ENCODE measurements around the gene SERPINA9.

SERPINA9 gene, protein sequence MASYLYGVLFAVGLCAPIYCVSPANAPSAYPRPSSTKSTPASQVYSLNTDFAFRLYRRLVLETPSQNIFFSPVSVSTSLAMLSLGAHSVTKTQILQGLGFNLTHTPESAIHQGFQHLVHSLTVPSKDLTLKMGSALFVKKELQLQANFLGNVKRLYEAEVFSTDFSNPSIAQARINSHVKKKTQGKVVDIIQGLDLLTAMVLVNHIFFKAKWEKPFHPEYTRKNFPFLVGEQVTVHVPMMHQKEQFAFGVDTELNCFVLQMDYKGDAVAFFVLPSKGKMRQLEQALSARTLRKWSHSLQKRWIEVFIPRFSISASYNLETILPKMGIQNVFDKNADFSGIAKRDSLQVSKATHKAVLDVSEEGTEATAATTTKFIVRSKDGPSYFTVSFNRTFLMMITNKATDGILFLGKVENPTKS

DNA sequence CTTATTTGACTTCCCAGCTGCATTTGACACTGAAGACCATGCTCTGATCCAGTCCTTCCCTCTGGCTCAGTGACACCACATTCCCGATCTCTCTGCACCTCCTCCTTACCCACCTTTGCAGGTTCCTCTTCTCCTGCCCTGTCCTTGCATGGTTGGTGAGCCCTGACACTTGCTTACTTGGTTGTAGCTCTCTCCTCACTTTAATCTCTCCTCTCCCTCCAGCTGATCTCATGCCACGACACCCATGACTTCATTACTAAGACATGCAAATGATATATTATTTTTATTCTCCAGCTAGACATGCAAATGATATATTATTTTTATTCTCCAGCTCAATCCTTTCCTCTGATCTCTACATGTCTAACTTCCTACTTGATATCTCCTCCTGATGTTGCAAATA lies at the start of gene SERPINA9:
TSS of gene SERPINA9 (minus strand) at position 175 of the 400 bp plus-strand sequence. CDS start 6,357 bp downstream, outside the sequence.
- Histone ChIP-seq H3K4me3 (ENCODE audit: low read depth, low read length) (no peak within 1 kb of the TSS), H3K27me3 (ENCODE audit: insufficient read depth, low read length) (peaks cover 32% of the 10 kb centered on the region), H3K79me2 (ENCODE audit: control insufficient read depth, insufficient read depth, low read length, unreplicated experiment) (no peaks in the 10 kb centered on the region), H2AFZ (ENCODE audit: low read length, unreplicated experiment) (no peak within 1 kb of the TSS), H3K36me3 (ENCODE audit: insufficient read depth, low read length) (peaks cover 3% of the 10 kb centered on the region; the same call in 1 of the 2 replicates), H3K27ac (ENCODE audit: low read depth, low read length) (no peak within 1 kb of the TSS), H3K4me1 (ENCODE audit: control insufficient read depth, insufficient read depth, low read length, unreplicated experiment) (peaks cover 7% of the 10 kb centered on the region)

DNA sequence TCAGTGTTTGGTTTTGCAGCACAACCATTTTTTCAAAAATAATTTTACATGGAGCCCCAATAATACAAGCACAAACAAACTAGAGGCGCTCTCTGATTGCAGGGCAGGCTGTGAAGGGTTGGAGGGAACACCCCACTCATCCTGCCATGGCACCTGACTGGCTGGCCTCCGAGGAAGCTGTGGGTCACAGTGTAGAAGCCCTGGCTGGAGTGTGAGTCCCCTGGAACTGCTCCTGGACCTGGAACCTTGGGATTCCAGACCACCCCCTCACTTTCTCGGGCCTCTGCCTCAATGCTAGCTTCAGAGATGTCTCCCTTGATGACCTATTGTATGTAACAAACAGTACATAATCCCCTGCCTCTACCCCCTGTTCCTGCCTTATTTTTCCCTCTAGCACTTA lies 48.1 kb upstream of the SERPINA9 start:
- Histone ChIP-seq H3K27ac (ENCODE audit: low read depth, low read length) (no peak overlapping the region), H3K79me2 (ENCODE audit: control insufficient read depth, insufficient read depth, low read length, unreplicated experiment) (no peaks in the 10 kb centered on the region), H3K4me1 (ENCODE audit: control insufficient read depth, insufficient read depth, low read length, unreplicated experiment) (no peaks in the 10 kb centered on the region), H3K36me3 (ENCODE audit: insufficient read depth, low read length) (no peaks in the 10 kb centered on the region), H3K27me3 (ENCODE audit: insufficient read depth, low read length) (peaks cover 70% of the 10 kb centered on the region), H3K4me3 (ENCODE audit: low read depth, low read length) (no peak overlapping the region), H2AFZ (ENCODE audit: low read length, unreplicated experiment) (no peak overlapping the region)

DNA sequence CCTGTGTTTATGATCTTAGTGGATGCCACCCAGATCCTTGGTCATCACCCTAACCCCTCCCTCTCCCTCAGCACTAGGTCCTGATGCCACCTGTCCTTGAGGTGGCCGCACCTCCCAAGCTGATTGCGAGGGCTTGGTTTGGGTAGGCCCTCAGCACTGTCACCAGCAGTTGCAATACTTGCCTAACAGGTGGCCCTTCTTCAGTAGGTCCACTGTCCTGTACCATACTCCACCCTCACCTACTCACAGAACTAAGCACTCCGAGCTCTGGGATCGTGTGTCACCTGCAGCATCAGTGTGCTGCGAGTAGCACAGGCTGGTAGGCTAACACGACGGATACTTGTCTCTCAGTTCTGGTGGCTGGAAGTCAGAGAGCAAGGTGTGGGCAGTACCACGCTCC lies 47.3 kb upstream of the SERPINA9 start:
- Histone ChIP-seq H3K4me1 (ENCODE audit: control insufficient read depth, insufficient read depth, low read length, unreplicated experiment) (no peaks in the 10 kb centered on the region), H3K27ac (ENCODE audit: low read depth, low read length) (no peak overlapping the region), H3K79me2 (ENCODE audit: control insufficient read depth, insufficient read depth, low read length, unreplicated experiment) (no peaks in the 10 kb centered on the region), H3K36me3 (ENCODE audit: insufficient read depth, low read length) (no peaks in the 10 kb centered on the region), H3K27me3 (ENCODE audit: insufficient read depth, low read length) (peaks cover 73% of the 10 kb centered on the region), H3K4me3 (ENCODE audit: low read depth, low read length) (no peak overlapping the region), H2AFZ (ENCODE audit: low read length, unreplicated experiment) (no peak overlapping the region)

DNA sequence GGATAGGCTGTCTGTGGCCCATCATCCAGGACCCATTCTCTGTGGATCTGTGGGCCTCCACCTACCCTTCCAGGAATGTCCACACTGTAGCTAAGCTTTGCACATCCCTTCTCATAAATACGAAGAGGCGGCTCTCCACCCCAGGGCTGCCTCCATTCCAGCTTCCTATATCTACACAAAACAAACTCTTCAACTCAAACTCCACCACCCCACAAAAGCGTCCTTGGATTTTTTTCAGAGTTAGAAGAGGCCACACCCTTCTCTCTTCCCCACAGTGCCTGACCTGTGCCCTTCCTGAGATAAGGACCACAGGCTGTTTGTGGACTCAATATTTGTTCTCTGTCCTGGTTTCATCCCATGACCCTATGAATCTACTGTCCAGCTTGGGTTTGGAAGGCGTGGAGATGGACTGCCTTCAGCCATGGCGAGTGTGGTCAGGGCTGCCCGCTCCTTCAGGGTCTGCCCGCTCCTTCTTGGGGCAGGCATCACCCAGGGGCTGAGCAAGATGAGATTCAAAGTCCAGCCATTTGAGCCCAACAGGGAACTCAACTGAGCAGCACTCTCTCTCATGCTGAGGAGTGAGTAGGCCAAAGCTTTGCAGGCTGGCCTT lies 46.2 kb upstream of the SERPINA9 start:
- Histone ChIP-seq H3K27ac (ENCODE audit: low read depth, low read length) (no peak overlapping the region), H2AFZ (ENCODE audit: low read length, unreplicated experiment) (no peak overlapping the region), H3K4me1 (ENCODE audit: control insufficient read depth, insufficient read depth, low read length, unreplicated experiment) (no peaks in the 10 kb centered on the region), H3K36me3 (ENCODE audit: insufficient read depth, low read length) (no peaks in the 10 kb centered on the region), H3K4me3 (ENCODE audit: low read depth, low read length) (no peak overlapping the region), H3K27me3 (ENCODE audit: insufficient read depth, low read length) (peaks cover 73% of the 10 kb centered on the region), H3K79me2 (ENCODE audit: control insufficient read depth, insufficient read depth, low read length, unreplicated experiment) (no peaks in the 10 kb centered on the region)

DNA sequence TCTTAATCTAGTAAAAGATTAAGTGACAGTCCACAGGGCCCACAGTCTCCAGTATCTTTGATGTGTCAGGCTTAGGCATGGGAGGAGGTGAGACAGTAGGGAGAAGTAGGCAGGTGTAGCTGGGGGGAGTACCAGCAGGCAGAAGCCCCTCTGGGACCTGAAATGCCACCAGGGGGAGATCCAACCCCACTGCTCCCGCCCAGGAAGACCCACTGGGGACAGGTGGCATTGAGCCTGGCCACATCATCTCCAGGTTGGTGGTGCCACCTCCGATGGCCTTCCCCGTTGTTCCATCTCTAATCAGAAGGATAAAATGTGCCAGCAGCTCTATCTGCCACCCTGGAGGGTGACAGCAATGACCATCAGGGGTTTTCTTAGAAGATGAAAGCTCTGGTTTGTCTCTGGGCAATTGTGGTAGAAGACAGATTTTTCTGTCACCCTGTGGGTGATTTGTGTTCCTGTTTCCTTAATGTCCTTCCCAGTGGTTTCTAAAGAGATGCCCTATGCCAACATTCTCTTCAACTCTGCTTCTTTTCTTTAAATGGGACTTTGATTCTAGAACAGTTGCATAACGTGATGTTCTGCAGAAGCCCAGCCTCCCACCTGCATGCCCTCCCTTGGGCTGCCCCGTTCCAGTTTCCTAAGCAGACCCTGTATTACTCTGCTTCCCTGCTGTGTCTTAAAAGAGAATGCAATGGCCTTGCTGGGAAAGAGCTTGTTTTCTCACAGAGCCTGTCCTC lies 45.5 kb upstream of the SERPINA9 start:
- Histone ChIP-seq H3K27me3 (ENCODE audit: insufficient read depth, low read length) (peaks cover 72% of the 10 kb centered on the region), H3K36me3 (ENCODE audit: insufficient read depth, low read length) (no peaks in the 10 kb centered on the region), H3K27ac (ENCODE audit: low read depth, low read length) (no peak overlapping the region), H2AFZ (ENCODE audit: low read length, unreplicated experiment) (no peak overlapping the region), H3K4me1 (ENCODE audit: control insufficient read depth, insufficient read depth, low read length, unreplicated experiment) (no peaks in the 10 kb centered on the region), H3K79me2 (ENCODE audit: control insufficient read depth, insufficient read depth, low read length, unreplicated experiment) (no peaks in the 10 kb centered on the region), H3K4me3 (ENCODE audit: low read depth, low read length) (no peak overlapping the region)

DNA sequence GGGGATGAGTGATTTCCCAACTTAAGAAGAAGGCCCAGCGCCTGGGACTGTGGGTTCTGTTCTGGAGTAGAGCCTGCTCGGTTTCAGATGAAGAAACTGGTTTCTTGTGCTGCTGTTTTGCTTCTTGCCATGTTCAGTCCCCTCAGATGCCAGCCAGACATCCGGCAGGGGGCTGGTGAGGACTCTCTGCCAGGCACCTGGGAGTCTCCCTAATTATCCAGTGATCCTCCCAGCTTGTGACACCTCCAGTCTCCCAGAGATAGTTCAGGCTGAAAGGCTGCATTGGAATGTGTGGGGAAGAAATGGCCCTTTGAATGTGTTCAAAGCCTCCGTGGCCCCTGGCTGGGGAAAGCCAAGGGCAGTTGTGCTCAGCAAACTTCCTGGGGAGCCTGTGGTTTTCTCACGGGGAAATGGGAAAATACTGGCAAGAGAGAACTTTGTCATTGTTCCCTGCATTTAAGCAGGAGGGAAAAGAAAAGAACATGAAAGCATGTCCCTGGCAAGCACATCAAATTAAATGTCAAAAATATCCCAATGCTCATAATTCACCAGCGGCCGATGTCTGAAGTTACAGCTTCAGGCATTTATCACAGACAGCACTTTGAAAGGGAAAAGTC lies 41.8 kb upstream of the SERPINA9 start:
- no peaks in the 10 kb centered on the region for H3K36me3 ChIP-seq (ENCODE audit: insufficient read depth, low read length)
- H2AFZ ChIP-seq (ENCODE audit: low read length, unreplicated experiment), result no peak overlapping the region
- H3K27me3 ChIP-seq (ENCODE audit: insufficient read depth, low read length), result peaks cover 50% of the 10 kb centered on the region
- H3K4me3 ChIP-seq (ENCODE audit: low read depth, low read length), result no peak overlapping the region
- H3K4me1 ChIP-seq (ENCODE audit: control insufficient read depth, insufficient read depth, low read length, unreplicated experiment), result no peaks in the 10 kb centered on the region
- no peak overlapping the region for H3K27ac ChIP-seq (ENCODE audit: low read depth, low read length)
- H3K79me2 ChIP-seq (ENCODE audit: control insufficient read depth, insufficient read depth, low read length, unreplicated experiment), result no peaks in the 10 kb centered on the region

DNA sequence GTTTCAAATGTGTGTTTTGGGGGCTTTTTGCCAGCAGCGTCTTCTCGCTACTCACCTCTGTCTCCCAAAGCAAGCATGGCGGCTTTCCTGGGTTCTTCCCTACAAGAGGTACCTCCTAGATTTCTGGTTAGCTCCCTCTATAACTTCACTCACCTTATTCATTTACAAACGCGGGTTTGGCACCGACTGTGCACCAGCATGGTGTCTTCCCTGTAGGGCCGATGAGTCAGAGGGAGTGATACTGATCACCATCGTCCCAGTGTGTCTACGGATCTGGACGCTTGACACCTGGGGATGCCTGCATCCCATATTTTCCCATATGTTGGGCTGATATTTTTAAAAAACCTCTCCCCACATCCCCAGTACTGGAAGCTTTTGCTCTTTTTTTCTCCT lies 41.2 kb upstream of the SERPINA9 start:
- Histone ChIP-seq H3K36me3 (ENCODE audit: insufficient read depth, low read length) (no peaks in the 10 kb centered on the region), H2AFZ (ENCODE audit: low read length, unreplicated experiment) (no peak overlapping the region), H3K27ac (ENCODE audit: low read depth, low read length) (no peak overlapping the region), H3K79me2 (ENCODE audit: control insufficient read depth, insufficient read depth, low read length, unreplicated experiment) (no peaks in the 10 kb centered on the region), H3K27me3 (ENCODE audit: insufficient read depth, low read length) (peaks cover 50% of the 10 kb centered on the region), H3K4me1 (ENCODE audit: control insufficient read depth, insufficient read depth, low read length, unreplicated experiment) (no peaks in the 10 kb centered on the region), H3K4me3 (ENCODE audit: low read depth, low read length) (no peak overlapping the region)

DNA sequence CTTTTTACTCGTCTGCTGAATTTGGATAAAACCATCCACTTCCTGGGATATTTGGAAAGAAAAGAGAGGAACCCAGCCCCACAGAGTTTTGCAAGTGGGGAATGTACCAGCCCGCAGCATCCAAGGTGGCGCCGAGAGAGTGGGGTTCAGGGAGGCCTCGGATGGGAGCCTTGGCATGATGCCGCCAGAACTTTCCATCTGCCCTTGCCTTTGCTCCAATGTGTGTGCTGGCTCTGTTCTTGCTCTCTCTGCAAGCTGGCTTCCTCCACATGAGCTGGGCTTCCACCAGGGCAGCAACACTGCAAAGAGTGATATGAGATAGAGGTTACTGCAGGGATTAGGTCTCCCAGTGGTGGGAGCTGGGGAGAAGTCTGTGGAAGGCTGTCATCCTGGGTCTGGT lies 39.9 kb upstream of the SERPINA9 start:
- H3K4me1 ChIP-seq (ENCODE audit: control insufficient read depth, insufficient read depth, low read length, unreplicated experiment), result no peaks in the 10 kb centered on the region
- H2AFZ ChIP-seq (ENCODE audit: low read length, unreplicated experiment), result no peak overlapping the region
- H3K36me3 ChIP-seq (ENCODE audit: insufficient read depth, low read length), result no peaks in the 10 kb centered on the region
- peaks cover 51% of the 10 kb centered on the region for H3K27me3 ChIP-seq (ENCODE audit: insufficient read depth, low read length)
- H3K27ac ChIP-seq (ENCODE audit: low read depth, low read length), result no peak overlapping the region
- H3K4me3 ChIP-seq (ENCODE audit: low read depth, low read length), result no peak overlapping the region
- no peaks in the 10 kb centered on the region for H3K79me2 ChIP-seq (ENCODE audit: control insufficient read depth, insufficient read depth, low read length, unreplicated experiment)

DNA sequence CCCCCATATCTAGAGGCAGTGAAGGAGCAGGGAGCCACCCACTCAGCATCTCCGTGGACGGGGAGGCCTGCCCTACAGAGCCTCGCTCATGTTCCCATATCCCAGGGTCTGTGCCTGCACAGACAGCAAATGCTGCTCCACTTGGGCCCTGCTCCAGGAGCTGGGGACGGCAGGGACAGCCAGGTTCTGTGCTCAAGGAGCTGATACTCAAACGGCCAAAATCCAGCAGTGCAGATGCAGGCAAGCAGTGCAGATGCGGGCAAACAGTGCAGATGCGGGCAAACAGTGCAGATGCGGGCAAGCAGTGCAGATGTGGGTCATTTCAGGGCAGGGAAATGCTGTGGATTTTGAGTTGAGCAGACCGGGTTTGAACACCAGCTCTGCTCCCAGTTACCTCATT lies 39.4 kb upstream of the SERPINA9 start:
- H2AFZ ChIP-seq (ENCODE audit: low read length, unreplicated experiment), result no peak overlapping the region
- H3K27ac ChIP-seq (ENCODE audit: low read depth, low read length), result no peak overlapping the region
- no peaks in the 10 kb centered on the region for H3K4me1 ChIP-seq (ENCODE audit: control insufficient read depth, insufficient read depth, low read length, unreplicated experiment)
- H3K27me3 ChIP-seq (ENCODE audit: insufficient read depth, low read length), result peaks cover 51% of the 10 kb centered on the region
- no peaks in the 10 kb centered on the region for H3K36me3 ChIP-seq (ENCODE audit: insufficient read depth, low read length)
- H3K79me2 ChIP-seq (ENCODE audit: control insufficient read depth, insufficient read depth, low read length, unreplicated experiment), result no peaks in the 10 kb centered on the region
- H3K4me3 ChIP-seq (ENCODE audit: low read depth, low read length), result no peak overlapping the region

DNA sequence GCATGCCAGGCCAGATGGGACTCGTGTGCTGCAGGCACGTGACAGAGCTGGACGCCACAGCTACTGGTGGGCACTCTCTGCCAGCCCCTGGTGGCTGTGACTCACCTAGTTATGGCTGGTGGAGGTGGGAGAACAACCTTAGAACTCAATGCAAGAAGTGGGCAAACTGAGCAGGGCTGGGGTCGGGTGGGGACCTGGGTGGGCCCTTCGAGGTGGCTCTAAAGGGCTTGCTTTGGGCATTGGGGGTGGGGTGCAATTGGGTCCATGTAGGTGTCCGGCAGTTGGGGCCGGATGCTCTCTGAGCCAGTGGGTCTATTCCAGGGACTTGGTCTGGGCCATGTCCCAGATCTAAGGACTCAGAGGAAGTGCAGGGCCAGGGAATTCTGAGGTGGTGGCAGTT lies 38.4 kb upstream of the SERPINA9 start:
- H3K27ac ChIP-seq (ENCODE audit: low read depth, low read length), result no peak overlapping the region
- H3K36me3 ChIP-seq (ENCODE audit: insufficient read depth, low read length), result no peaks in the 10 kb centered on the region
- H3K79me2 ChIP-seq (ENCODE audit: control insufficient read depth, insufficient read depth, low read length, unreplicated experiment), result no peaks in the 10 kb centered on the region
- no peak overlapping the region for H3K4me3 ChIP-seq (ENCODE audit: low read depth, low read length)
- H3K4me1 ChIP-seq (ENCODE audit: control insufficient read depth, insufficient read depth, low read length, unreplicated experiment), result no peaks in the 10 kb centered on the region
- H2AFZ ChIP-seq (ENCODE audit: low read length, unreplicated experiment), result no peak overlapping the region
- H3K27me3 ChIP-seq (ENCODE audit: insufficient read depth, low read length), result peaks cover 51% of the 10 kb centered on the region
